ENCODE results near the gene TRAPPC12. TPM values are rescaled to one million over a fixed set of nuclear protein-coding genes. Genes with fewer than 3 reads are reported as not detected.

TRAPPC12 gene
- total RNA-seq, 4 donors from 2014 or later, result 52.2 to 90.7 (median 77.6) TPM

DNA sequence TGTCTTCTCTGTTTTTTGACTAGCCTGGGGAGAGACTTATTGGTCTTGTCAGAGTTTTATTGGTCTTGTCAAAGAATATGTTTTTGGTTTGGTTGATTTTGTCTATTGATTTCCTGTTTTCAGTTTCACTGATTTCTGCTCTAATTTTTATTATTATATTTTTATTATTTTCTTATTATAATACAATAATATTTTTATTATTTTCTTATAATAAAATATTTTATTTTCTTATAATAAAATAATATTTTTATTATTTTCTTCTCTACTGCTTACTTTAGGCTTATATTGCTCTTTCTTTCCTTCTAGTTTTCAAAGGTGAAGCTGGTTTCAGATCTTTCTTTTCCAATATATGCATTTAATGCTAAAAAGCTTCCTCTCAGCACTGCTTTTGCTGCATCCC, 62.0 kb downstream of the TRAPPC12 start:
- Histone ChIP-seq H3K4me3 (no peak overlapping the region), H3K4me1 (peaks cover 0 to 5% (median 0%) of the 10 kb centered on the region in 3 donors), H3K27ac (no peak overlapping the region), H3K27me3 (no peaks in the 10 kb centered on the region), H3K9me3 (no peaks in the 10 kb centered on the region), H3K36me3 (peaks cover 0 to 37% of the 10 kb centered on the region in 2 donors)
- no peak for ATAC-seq
- TF ChIP-seq POLR2AphosphoS5 (IDR thresholded peaks at IDR 0.05) (no peak), CTCF (IDR thresholded peaks at IDR 0.05) (no peak), POLR2A (IDR thresholded peaks at IDR 0.05) (no peak), EP300 (IDR thresholded peaks at IDR 0.05) (no peak)

GRCh38 chr2:3442185-3442584, 62.7 kb downstream of the TRAPPC12 start:
- no peaks in the 10 kb centered on the region for H3K9me3 ChIP-seq
- no peak overlapping the region for H3K4me3 ChIP-seq
- TF ChIP-seq EP300 (IDR thresholded peaks at IDR 0.05) (no peak), CTCF (IDR thresholded peaks at IDR 0.05) (no peak), POLR2A (IDR thresholded peaks at IDR 0.05) (no peak), POLR2AphosphoS5 (IDR thresholded peaks at IDR 0.05) (no peak)
- H3K27ac ChIP-seq, result no peak overlapping the region
- no peaks in the 10 kb centered on the region for H3K27me3 ChIP-seq
- ATAC-seq, result no peak
- peaks cover 0 to 44% of the 10 kb centered on the region in 2 donors for H3K36me3 ChIP-seq
- 93 to 100% methylated on average over 1 to 6 of the region's 6 CpGs for WGBS, 2 donors (ENCODE audit: low coverage in 1 of 2)
- peaks cover 0 to 6% (median 0%) of the 10 kb centered on the region in 3 donors for H3K4me1 ChIP-seq

DNA sequence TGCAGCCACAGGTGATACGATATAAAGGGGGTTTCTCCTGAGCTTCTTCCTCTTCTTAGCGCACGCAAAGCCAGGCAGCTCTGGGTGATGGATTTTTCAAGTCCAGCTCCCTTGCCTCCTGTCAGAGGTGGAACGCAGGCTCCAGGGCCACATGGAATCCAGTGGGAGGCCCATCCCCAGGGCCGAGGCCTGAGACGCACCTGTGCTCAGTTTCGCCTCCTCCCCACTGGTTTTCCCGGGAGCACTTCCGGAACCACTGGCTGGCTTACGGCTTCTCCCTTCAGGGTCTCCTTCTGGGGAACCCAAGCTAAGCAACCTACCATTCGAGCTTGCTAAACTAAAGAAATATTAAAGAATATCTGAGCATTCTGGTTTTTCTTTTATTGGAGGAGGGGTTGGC, 63.6 kb downstream of the TRAPPC12 start:
- no peaks in the 10 kb centered on the region for H3K27me3 ChIP-seq
- no peak for ATAC-seq
- H3K36me3 ChIP-seq, result peaks cover 0 to 53% of the 10 kb centered on the region in 2 donors
- H3K4me3 ChIP-seq, result no peak overlapping the region
- no peaks in the 10 kb centered on the region for H3K9me3 ChIP-seq
- TF ChIP-seq EP300 (IDR thresholded peaks at IDR 0.05) (no peak), POLR2A (IDR thresholded peaks at IDR 0.05) (no peak), POLR2AphosphoS5 (IDR thresholded peaks at IDR 0.05) (no peak), CTCF (IDR thresholded peaks at IDR 0.05) (no peak)
- 60 to 98% methylated on average over 1 to 9 of the region's 11 CpGs for WGBS, 2 donors (ENCODE audit: low coverage in 1 of 2)
- no peak overlapping the region for H3K27ac ChIP-seq
- H3K4me1 ChIP-seq, result peaks cover 0 to 15% (median 0%) of the 10 kb centered on the region in 3 donors

DNA sequence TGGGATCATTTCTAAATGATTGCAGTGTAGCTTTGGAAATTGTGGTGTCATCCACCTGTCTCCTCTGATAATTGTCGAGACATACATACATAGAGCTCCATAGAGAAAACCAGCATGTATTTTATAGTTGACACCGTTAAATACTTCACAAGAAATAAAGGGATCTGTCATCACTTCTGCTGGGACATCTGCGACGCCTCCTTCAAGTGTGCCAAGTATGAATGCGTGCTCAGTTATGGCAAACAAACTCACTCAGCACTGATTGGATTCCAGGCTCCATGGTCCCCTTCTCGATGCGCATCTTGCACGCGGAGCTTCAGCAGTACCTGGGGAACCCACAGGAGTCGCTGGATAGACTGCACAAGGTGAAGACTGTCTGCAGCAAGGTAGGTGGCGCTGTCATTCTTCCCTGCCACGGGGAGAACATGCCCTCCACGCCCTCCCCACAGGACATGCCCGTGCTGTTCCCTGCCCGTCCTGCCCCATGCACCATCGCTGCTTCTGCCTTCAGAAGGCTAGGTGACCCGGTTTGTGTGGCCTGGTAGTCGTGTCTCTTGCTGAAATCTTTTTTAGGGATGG, 64.1 kb downstream of the TRAPPC12 start:
- H3K27ac ChIP-seq, result no peak overlapping the region
- 95% methylated on average over 7 to 9 of the region's 18 CpGs for WGBS, 2 donors (ENCODE audit: low coverage in 1 of 2)
- H3K27me3 ChIP-seq, result no peaks in the 10 kb centered on the region
- H3K36me3 ChIP-seq, result peaks cover 0 to 58% of the 10 kb centered on the region in 2 donors
- no peak for ATAC-seq
- H3K4me1 ChIP-seq, result peaks cover 0 to 16% (median 0%) of the 10 kb centered on the region in 3 donors
- no peaks in the 10 kb centered on the region for H3K9me3 ChIP-seq
- no peak overlapping the region for H3K4me3 ChIP-seq
- TF ChIP-seq CTCF (IDR thresholded peaks at IDR 0.05), result no peak

- ATAC-seq, result no peak
- H3K27me3 ChIP-seq, result no peaks in the 10 kb centered on the region
- peaks cover 0 to 74% of the 10 kb centered on the region in 2 donors for H3K36me3 ChIP-seq
- no peaks in the 10 kb centered on the region for H3K9me3 ChIP-seq
- no peak overlapping the region for H3K4me3 ChIP-seq
- TF ChIP-seq POLR2AphosphoS5 (IDR thresholded peaks at IDR 0.05) (no peak), CTCF (IDR thresholded peaks at IDR 0.05) (no peak), EP300 (IDR thresholded peaks at IDR 0.05) (no peak), POLR2A (IDR thresholded peaks at IDR 0.05) (no peak)
- H3K4me1 ChIP-seq, result peaks cover 0 to 19% (median 0%) of the 10 kb centered on the region in 3 donors
- 90 to 93% methylated on average over 6 to 10 of the region's 11 CpGs for WGBS, 2 donors (ENCODE audit: low coverage in 1 of 2)
- no peak overlapping the region for H3K27ac ChIP-seq
These were observed 66.4 kb downstream of the TRAPPC12 start for GRCh38 chr2:3445891-3446290.

All from gastroesophageal sphincter (tissue), 4 donors.